RPMI7951 (cell line): ENCODE measurements around the gene ELAVL3. TPM values are rescaled to one million over a fixed set of nuclear protein-coding genes. Genes with fewer than 3 reads are reported as not detected.
"Not testable (repeated sequence)": the region's sequence is repeated elsewhere in the genome, so short reads cannot be mapped to it uniquely, and the experiment has no call there.

Experiments used
- DNase-seq: peaks from one replicate; pipeline ENCODE4 v3.0.0-alpha.2; 2012; ENCODE audit warnings: low read depth
- total RNA-seq: library from RNA; depleted of rRNA; stranded (reverse); fragments of >200 nt; shearing (Covaris generic); gene quantifications from 2 replicates; pipeline ENCODE4 v1.2.3, GENCODE V29; 2014

Gene ELAVL3
- total RNA-seq, 1 experiment from 2014 or later = not detected

DNA sequence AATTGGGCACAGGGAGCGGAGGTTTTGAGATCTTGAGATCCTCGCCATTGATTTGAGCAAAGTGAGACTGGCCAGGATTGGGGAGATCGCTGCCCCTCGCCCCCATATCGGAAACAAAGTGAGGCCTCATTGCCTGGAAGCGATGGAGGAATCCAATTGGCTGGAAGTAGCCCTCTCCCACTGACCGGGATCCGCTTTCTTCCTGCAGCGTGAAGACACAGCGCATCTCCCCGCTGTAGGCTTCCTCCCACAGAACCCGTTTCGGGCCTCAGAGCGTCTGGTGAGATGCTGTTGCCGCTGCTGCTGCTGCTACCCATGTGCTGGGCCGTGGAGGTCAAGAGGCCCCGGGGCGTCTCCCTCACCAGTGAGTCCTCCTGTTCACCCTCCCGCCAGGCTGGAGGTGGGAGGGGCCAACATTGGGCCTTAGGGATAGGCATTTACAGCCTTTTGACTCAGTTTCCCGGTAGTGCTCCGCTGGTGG is 45.0 kb downstream of the ELAVL3 start:
- peak; percentile 28 for DNase-seq

DNA sequence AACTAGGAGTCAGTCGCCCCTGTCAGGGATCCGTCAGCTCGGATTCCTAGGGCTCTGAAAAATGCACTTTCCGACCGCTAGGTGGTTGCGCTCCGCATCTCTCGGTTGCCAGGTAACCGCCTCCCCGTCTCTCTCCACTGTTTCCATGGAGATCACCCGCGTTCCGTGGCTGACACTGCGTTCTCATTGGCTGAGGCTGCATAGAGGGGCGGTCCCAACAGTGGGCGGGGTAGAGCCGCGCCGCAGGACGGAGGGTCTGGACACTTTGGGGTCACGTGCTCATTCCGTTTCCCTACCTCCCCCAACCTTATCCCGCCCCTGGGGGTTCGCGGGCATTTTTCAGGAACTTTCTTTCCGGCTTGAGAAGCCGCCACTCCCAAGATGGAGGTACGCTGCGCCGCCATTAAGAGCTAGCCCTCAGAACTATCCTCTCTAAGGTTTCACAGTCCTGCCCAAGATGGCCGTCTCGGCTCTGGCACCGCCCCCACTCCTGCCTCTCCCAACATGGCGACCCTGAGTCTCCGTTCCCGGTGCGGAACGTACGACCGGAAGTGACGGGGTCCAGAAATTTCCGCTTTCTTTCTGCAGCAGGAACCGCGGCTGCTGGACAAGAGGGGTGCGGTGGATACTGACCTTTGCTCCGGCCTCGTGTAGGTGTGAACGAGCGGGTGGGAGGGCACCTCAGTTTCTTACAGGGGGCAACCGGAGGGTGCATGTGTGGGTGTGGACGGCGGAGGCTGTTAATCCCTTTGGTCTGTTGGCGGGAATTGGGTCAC is 45.6 kb downstream of the ELAVL3 start, which contains the start of the genes ODAD3 and PRKCSH:
TSS of gene ODAD3 (minus strand) at position 65 of the 776 bp plus-strand sequence. CDS start 105 bp downstream, outside the sequence.
TSS of gene PRKCSH (plus strand) at position 579 of the 776 bp plus-strand sequence. CDS start 483 bp downstream, outside the sequence.
- DNase-seq = peak; percentile 100

GRCh38 chr19:11434703-11435056 is 46.2 kb downstream of the ELAVL3 start:
- no peak for DNase-seq

- DNase-seq = not testable (repeated sequence)
Measured at GRCh38 chr19:11433526-11433925, 47.3 kb downstream of the ELAVL3 start.

DNA sequence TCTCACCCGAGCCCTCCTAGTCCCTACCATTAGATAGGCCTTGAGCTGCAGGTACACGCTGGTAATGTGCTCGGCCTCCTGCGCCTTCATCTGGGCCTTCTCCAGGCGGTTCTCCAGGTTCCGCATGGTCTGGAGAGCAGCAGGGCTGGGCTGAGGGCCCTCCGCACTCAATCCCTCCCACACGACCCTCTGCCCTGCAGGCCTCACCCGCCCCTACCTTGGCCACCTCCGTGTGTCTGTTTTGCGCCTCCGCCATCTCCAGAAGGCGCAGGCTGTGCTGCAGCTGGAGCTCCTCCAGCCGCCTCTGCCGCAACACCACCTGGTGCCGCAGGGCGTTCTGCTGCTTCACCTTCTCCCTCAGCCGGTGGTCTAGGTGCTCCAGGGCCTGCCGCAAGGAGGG is 54.2 kb downstream of the ELAVL3 start:
- DNase-seq = no peak

DNA sequence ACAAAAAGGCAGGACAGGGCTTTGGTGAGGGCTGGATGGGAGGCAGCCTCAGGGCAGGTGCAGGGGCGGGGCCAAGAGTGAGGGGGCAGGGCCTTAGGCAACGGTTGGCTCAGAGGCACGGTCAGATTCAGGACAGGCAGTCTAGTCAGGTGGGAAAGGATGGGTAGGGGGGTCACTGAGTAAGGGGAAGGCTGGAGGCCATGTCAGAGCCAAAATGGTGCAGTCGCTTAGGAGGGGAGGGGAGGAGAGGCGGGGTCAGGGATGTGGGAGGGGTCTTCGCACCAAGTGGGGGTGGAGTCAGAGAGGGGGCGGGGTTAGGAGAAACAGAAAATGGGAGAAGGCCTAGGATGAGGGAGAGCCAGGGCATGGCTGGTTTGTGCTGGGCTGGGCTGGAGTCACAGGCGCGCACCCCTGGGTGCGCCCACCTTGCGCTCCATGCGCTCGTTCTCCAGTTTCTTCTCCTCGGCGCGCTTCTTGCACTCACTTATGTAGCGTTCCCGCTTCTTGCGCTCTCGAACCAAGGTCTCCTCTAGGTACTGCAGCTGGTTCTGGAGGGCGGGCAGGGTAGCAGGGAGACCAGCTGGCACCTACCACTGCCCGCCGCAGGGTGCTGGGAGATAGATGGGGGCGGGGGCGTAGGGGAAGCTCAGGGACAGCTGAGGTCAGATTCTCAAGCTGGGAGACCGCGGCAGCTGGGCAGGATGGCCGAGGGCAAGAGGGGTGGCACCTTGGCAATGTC is 55.0 kb downstream of the ELAVL3 start:
- DNase-seq = no peak

DNA sequence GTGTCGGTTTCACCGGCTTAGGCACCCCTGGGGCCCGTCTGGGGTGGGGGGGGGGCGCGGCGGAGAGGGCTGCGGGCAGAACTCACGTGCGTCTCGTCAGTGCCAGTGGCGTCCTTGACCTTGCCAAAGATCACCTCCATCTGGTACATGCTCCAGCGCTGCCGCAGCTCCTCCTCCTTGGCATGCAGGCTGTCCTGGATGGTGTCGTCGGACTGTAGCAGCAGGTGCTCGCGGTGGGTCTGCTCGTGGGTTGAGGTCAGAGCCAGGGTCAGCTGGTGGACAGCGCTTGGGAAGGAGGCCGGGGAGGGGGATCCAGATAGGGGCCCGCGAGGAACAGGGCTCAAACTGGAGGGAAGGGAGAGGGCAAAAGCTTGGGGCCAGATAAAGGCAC is 57.1 kb downstream of the ELAVL3 start:
- no peak for DNase-seq

DNA sequence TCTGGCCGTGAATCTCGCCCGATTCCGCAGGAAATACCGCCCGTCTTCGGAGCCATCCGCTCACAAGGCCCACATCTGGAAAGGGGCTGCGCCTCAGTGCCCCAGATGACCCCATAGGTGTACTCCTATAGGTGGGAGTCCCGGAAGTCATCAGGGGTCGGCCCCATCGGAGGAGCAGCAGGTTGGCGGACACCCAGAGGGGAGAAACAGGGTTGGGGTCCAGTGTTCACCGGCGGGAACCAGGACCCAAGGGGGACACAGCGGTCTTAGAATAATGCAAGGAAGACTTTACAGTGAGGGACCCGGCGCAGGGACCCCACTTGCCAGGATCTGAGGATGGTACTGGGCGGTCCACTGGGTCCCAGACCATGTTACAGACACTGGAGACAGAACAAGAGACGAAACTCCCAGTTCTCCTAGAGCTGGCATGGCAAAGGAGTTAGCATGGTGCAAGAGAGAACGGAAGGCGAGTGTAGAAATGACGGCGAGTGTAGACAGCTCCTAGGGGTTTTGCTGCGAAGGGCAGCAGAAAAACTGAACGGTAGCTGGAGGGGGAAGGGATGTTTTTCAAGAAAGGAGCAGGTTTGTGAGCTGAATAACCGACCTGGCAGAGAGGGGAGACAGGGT is 57.6 kb downstream of the ELAVL3 start:
- DNase-seq = no peak

- peak; percentile 92 for DNase-seq
Measured at GRCh38 chr19:11422163-11423065, 58.4 kb downstream of the ELAVL3 start.

DNA sequence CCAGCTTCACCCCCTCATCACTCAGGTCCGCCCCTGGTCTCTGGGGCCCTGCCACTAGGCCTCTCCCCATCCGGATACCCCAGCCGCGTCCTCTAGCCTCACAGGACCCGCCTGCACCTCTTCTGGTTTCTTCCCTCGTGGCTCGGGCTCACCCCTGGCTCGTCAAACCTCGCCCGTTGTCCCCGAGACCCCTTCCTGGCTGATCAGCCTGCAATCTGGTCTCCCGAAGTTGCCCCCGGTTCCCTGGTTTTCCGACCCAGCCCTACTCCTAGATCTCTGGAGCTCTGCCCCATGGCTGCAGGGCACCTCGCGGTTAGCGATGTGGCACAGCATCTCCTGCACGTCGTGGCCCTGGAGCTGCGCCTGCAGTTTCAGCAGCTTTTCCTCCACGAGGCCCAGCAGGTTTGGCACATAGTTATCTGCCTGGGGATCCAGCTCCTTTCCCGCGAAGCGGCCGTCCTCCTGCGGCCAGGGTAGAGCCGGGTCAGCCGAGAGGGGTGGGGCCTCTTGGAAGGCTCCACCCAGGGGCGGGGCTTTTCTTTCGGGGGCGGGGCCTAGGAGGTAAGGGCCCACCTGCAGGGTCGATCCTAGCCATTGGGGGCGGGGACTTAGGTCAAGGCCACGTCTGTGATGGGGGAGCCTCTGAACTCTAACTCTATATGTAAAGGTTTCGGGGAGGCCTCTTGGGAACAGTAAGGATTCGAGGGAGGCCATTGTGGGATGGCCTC is 59.3 kb downstream of the ELAVL3 start:
- DNase-seq = peak; percentile 16

GRCh38 chr19:11420429-11421370 is 60.1 kb downstream of the ELAVL3 start:
- peak; percentile 80 for DNase-seq

DNA sequence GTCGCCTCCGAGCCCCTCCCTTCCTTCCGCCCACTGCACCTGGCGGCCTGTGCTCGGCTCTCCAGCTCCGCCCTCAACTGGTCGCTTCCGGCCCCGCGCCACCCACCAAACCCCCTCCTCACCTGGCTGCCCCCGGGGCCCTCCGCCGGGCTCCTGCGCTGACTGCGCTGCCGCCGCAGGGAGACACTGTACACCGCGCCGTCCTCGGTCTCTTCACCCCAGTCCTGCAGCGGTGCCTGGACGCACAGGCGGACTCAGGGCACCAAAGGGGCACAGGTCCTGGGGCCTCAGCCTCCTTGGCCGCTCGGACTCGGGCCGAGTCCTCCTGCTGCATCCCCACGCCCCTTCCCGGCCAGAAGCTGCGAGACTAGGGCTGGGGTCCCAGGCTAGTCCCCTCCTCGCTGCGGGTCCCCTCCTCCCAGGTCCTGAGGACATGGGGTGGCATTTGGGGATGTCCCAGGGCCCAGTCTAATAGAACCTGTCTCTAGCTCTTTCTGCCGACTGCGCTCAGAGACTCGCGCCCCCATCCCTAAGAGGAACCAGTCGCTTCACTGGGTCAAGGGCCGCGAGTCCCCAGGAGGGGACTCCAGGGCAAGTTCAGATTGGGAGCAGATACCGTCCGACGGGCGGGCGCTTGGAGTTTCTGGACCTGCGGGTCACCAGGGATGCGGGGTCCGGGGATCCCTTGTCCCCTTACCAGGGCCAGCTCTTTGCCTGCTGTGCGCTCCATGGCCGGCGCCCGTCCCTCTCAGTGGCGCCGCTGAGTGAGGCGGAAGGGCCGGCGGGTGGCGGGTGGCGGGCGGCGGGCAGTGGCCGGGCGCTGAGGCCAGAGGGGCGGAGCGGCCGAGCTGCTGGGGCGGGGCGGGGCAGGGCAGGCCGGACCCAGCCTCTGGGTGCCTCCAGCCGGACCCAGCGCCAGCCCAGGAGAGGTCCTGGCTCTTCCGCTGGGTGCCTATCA is 62.0 kb downstream of the ELAVL3 start, which contains the start of gene RGL3:
TSS of gene RGL3 (minus strand) at position 766 of the 958 bp plus-strand sequence. CDS start at position 730, 36 bp downstream.
- peak; percentile 46 for DNase-seq

DNA sequence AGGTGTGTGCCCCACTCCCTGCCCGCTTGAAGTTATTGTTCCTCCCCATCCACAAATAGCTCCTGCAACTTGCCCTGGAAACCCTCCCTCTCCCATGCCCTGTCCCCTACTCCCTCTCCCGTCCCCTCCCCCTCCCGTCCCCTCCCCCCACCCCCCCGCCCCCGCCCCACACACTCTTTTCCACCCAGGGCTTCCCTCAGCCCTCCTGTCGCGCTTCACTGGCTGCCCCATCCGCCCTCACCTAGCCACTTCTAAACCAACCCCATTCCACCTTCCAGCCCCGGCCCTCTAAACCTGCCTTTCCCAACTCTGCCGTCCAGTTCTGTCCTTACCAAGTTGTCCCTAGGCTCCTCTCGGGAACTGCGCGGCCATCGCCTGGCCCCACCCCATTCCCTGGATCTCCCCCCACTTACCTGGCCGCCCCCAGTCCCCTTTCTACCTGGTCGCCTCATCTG is 62.7 kb downstream of the ELAVL3 start:
- no peak for DNase-seq

DNA sequence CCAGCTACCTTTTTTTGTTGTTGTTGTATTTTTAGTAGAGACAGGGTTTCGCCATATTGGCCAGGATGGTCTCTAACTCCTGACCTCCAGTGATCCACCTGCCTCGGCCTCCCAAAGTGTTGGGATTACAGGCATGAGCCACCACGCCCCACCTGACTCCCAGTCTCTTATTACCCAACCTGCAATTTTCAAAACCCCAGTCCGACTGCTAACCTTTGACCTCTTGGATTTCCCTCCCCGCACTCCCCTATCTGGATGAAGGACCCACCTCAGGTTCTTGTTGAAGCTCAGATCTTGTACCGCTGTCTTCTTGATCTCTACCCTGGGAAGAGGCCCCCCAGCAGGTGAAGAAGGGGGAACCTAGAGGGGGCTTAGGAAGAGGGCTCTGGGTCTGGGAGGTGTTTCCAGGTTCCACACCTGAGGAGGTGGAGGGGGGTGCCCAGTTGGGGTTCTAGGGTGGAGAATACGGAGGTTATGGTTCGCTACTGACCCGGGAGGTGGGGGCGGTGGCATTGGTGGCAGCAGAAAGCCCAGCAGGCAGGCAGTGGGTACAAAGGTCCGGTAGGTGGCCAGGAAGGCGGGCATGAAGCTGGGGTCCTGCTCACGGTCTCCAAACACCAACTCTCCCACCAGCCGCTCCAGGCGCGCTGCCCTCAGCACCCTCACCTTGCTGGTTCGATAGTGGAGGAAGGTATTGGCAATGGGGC is 64.3 kb downstream of the ELAVL3 start:
- DNase-seq = no peak

- no peak for DNase-seq
Measured at GRCh38 chr19:11414544-11414943, 66.3 kb downstream of the ELAVL3 start.

DNA sequence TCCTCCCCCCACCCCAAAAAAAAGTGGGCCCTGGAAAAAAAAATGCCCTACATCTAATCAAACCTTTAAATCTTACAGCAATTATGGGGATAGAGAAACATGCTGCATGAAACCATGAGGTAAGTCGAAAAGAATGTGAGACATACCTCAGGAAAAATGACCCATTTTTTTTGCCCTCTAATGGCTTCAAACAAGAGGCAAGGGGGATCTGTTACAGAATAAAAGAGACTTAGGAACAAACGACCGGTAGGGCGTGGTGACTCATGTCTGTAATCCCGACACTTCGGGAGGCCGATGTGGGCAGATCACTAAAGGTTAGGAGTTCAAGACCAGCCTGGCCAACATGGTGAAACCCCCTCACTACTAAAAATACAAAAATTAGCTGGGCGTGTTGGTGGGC is 70.2 kb downstream of the ELAVL3 start:
- peak; percentile 41 for DNase-seq

GRCh38 chr19:11408591-11408990 is 72.3 kb downstream of the ELAVL3 start:
- no peak for DNase-seq
